ENCODE results near the gene SP2. TPM values are rescaled to one million over a fixed set of nuclear protein-coding genes. Genes with fewer than 3 reads are reported as not detected.

Gene SP2
- total RNA-seq, 4 donors from 2014 or later, result 4.0 to 9.9 (median 9.2) TPM

GRCh38 chr17:47883589-47884426 lies 12.2 kb upstream of the SP2 start:
- intact Hi-C loops (cut with DNase I), result no loop called here
- H3K27me3 ChIP-seq, result peaks cover 0 to 7% (median 0%) of the 10 kb centered on the region in 4 donors
- H3K27ac ChIP-seq, result no peak overlapping the region
- H3K9me3 ChIP-seq, result no peaks in the 10 kb centered on the region
- peaks cover 3 to 48% (median 19%) of the 10 kb centered on the region in 3 donors for H3K4me1 ChIP-seq
- H3K4me3 ChIP-seq, result no peak overlapping the region
- H3K36me3 ChIP-seq, result no peaks in the 10 kb centered on the region
- WGBS, 2 donors, result 55 to 62% methylated on average over 5 to 8 of the region's 9 CpGs
- DNase-seq, result no peak
- TF ChIP-seq POLR2A (IDR thresholded peaks at IDR 0.05) (no peak), CTCF (IDR thresholded peaks at IDR 0.05) (no peak)

- no peak for DNase-seq
- Histone ChIP-seq H3K4me3 (no peak overlapping the region), H3K4me1 (peaks cover 3 to 48% (median 19%) of the 10 kb centered on the region in 3 donors), H3K27me3 (peaks cover 0 to 6% (median 0%) of the 10 kb centered on the region in 4 donors), H3K9me3 (no peaks in the 10 kb centered on the region), H3K36me3 (no peaks in the 10 kb centered on the region), H3K27ac (no peak overlapping the region)
- intact Hi-C loops (cut with DNase I), result no loop called here
- TF ChIP-seq CTCF (IDR thresholded peaks at IDR 0.05), result no peak
- TF ChIP-seq POLR2A (IDR thresholded peaks at IDR 0.05), result no peak
- WGBS, 2 donors, result 29 to 44% methylated on average over 3 to 5 of the region's 5 CpGs
These were observed 11.7 kb upstream of the SP2 start for GRCh38 chr17:47884427-47884740.

GRCh38 chr17:47884905-47885730 lies 10.9 kb upstream of the SP2 start:
- Histone ChIP-seq H3K4me3 (no peak overlapping the region), H3K9me3 (no peaks in the 10 kb centered on the region), H3K4me1 (peaks cover 3 to 54% (median 19%) of the 10 kb centered on the region in 3 donors), H3K27ac (no peak overlapping the region), H3K27me3 (peaks cover 0 to 2% (median 0%) of the 10 kb centered on the region in 4 donors), H3K36me3 (no peaks in the 10 kb centered on the region)
- no peak for DNase-seq
- TF ChIP-seq POLR2A (IDR thresholded peaks at IDR 0.05) (no peak), CTCF (IDR thresholded peaks at IDR 0.05) (no peak)
- WGBS, 2 donors, result 39 to 41% methylated on average over 5 to 9 of the region's 11 CpGs
- intact Hi-C loops (cut with DNase I), result no loop called here

GRCh38 chr17:47888293-47888692 lies 7.7 kb upstream of the SP2 start:
- intact Hi-C loops (cut with DNase I), result no loop called here
- no peak for TF ChIP-seq CTCF (IDR thresholded peaks at IDR 0.05)
- H3K4me1 ChIP-seq, result peaks cover 3 to 44% (median 9%) of the 10 kb centered on the region in 3 donors
- H3K36me3 ChIP-seq, result no peaks in the 10 kb centered on the region
- no peak for DNase-seq
- WGBS, 2 donors, result 51 to 61% methylated on average over 2 to 5 of the region's 6 CpGs
- H3K27me3 ChIP-seq, result no peaks in the 10 kb centered on the region
- no peak overlapping the region for H3K4me3 ChIP-seq
- no peaks in the 10 kb centered on the region for H3K9me3 ChIP-seq
- H3K27ac ChIP-seq, result no peak overlapping the region

All from esophagus squamous epithelium (tissue), 5 donors.